ENCODE measurements around the gene EIF4E1B.

The EIF4E1B gene

GRCh38 chr5:176663566-176663965, 33.1 kb downstream of the EIF4E1B start:
- Histone ChIP-seq H3K9me3 (replicated peaks in 1 of 11) (no peaks in the 10 kb centered on the region; a peak in 1 of 22 replicates), H3K4me2 (no peak overlapping the region), H4K20me1 (peaks cover 2 to 50% (median 10%) of the 10 kb centered on the region in 11 experiments; a peak in 17 of 22 replicates), H3K27ac (no peak overlapping the region), H3K4me3 (no peak overlapping the region), H3K9ac (no peak overlapping the region), H3K36me3 (no peaks in the 10 kb centered on the region), H3K4me1 (peaks cover 10 to 37% (median 27%) of the 10 kb centered on the region in 10 experiments), H3K27me3 (0 out of 22 replicates have a peak, but pooled peaks cover 0 to 10% (median 0%) of the 10 kb centered on the region in 11 experiments)
- no peak for TF ChIP-seq Cebpa-rat (IDR thresholded peaks at IDR 0.05)

GRCh38 chr5:176664479-176664878, 34.0 kb downstream of the EIF4E1B start:
- H3K27me3 ChIP-seq: 0 out of 22 replicates have a peak, but pooled peaks cover 0 to 10% (median 0%) of the 10 kb centered on the region in 11 experiments
- peaks cover under 1 to 28% (median 18%) of the 10 kb centered on the region in 10 experiments for H3K4me1 ChIP-seq

GRCh38 chr5:176664886-176665285, 34.4 kb downstream of the EIF4E1B start:
- H3K27me3 ChIP-seq: 0 out of 22 replicates have a peak, but pooled peaks cover 0 to 10% (median 0%) of the 10 kb centered on the region in 11 experiments
- peaks cover 0 to 26% (median 16%) of the 10 kb centered on the region in 10 experiments; a peak in 16 of 20 replicates for H3K4me1 ChIP-seq
- no peak overlapping the region for H3K27ac ChIP-seq
- H3K9me3 ChIP-seq (replicated peaks in 1 of 11): no peaks in the 10 kb centered on the region; a peak in 1 of 22 replicates
- H3K4me2 ChIP-seq: no peak overlapping the region
- H3K9ac ChIP-seq: no peak overlapping the region
- peaks cover 0 to 44% (median 7%) of the 10 kb centered on the region in 11 experiments; a peak in 12 of 22 replicates for H4K20me1 ChIP-seq
- H3K4me3 ChIP-seq: no peak overlapping the region
- TF ChIP-seq Cebpa-rat (IDR thresholded peaks at IDR 0.05): no peak
- no peaks in the 10 kb centered on the region for H3K36me3 ChIP-seq

More at GRCh38 chr5:176664479-176664878, 34.0 kb downstream of the EIF4E1B start:
- no peak overlapping the region for H3K27ac ChIP-seq
- no peak for TF ChIP-seq Cebpa-rat (IDR thresholded peaks at IDR 0.05)
- no peaks in the 10 kb centered on the region for H3K36me3 ChIP-seq
- no peak overlapping the region for H3K4me2 ChIP-seq
- no peaks in the 10 kb centered on the region; a peak in 1 of 22 replicates for H3K9me3 ChIP-seq (replicated peaks in 1 of 11)
- H3K9ac ChIP-seq: no peak overlapping the region
- no peak overlapping the region for H3K4me3 ChIP-seq
- peaks cover 0 to 41% (median 7%) of the 10 kb centered on the region in 11 experiments; a peak in 15 of 22 replicates for H4K20me1 ChIP-seq

- H4K20me1 ChIP-seq: peaks cover 0 to 44% (median 2%) of the 10 kb centered on the region in 11 experiments; a peak in 12 of 22 replicates
- no peak overlapping the region for H3K27ac ChIP-seq
- no peak overlapping the region for H3K9ac ChIP-seq
- no peak for TF ChIP-seq Cebpa-rat (IDR thresholded peaks at IDR 0.05)
- H3K4me3 ChIP-seq: no peak overlapping the region
- H3K27me3 ChIP-seq: 0 out of 22 replicates have a peak, but pooled peaks cover 0 to 10% (median 0%) of the 10 kb centered on the region in 11 experiments
- no peak overlapping the region for H3K4me2 ChIP-seq
- H3K36me3 ChIP-seq: no peaks in the 10 kb centered on the region
- no peaks in the 10 kb centered on the region; a peak in 1 of 22 replicates for H3K9me3 ChIP-seq (replicated peaks in 1 of 11)
- peaks cover 0 to 21% (median 13%) of the 10 kb centered on the region in 10 experiments; a peak in 16 of 20 replicates for H3K4me1 ChIP-seq
Observed at GRCh38 chr5:176665517-176665916, 35.0 kb downstream of the EIF4E1B start.

- Histone ChIP-seq H3K4me3 (no peak overlapping the region), H3K27me3 (0 out of 22 replicates have a peak, but pooled peaks cover 0 to 10% (median 0%) of the 10 kb centered on the region in 11 experiments), H3K36me3 (no peaks in the 10 kb centered on the region), H3K9ac (no peak overlapping the region), H3K9me3 (replicated peaks in 1 of 11) (no peaks in the 10 kb centered on the region; a peak in 1 of 22 replicates), H3K4me1 (no peaks in the 10 kb centered on the region), H3K4me2 (no peak overlapping the region), H3K27ac (no peak overlapping the region), H4K20me1 (peaks cover 0 to 33% (median 0%) of the 10 kb centered on the region in 11 experiments; a peak in 8 of 22 replicates)
- TF ChIP-seq Cebpa-rat (IDR thresholded peaks at IDR 0.05): no peak
Observed at GRCh38 chr5:176667637-176668036, 37.2 kb downstream of the EIF4E1B start.

GRCh38 chr5:176670449-176670848, 40.0 kb downstream of the EIF4E1B start:
- H3K9ac ChIP-seq: no peak overlapping the region
- peaks cover 0 to 32% (median 6%) of the 10 kb centered on the region in 11 experiments; a peak in 10 of 22 replicates for H4K20me1 ChIP-seq
- peaks cover under 1 to 20% (median 18%) of the 10 kb centered on the region in 10 experiments; a peak in 19 of 20 replicates for H3K4me1 ChIP-seq
- H3K9me3 ChIP-seq (replicated peaks in 1 of 11): no peaks in the 10 kb centered on the region; a peak in 1 of 22 replicates
- H3K36me3 ChIP-seq: no peaks in the 10 kb centered on the region
- no peak overlapping the region for H3K4me2 ChIP-seq
- no peak overlapping the region for H3K4me3 ChIP-seq
- peaks cover 0 to 10% (median 0%) of the 10 kb centered on the region in 11 experiments; a peak in 5 of 22 replicates for H3K27me3 ChIP-seq
- H3K27ac ChIP-seq: no peak overlapping the region
- TF ChIP-seq Cebpa-rat (IDR thresholded peaks at IDR 0.05): no peak

- Histone ChIP-seq H3K4me2 (no peak overlapping the region), H3K9me3 (replicated peaks in 1 of 11) (no peaks in the 10 kb centered on the region; a peak in 1 of 22 replicates), H3K9ac (no peak overlapping the region), H3K27me3 (peaks cover 0 to 10% (median 0%) of the 10 kb centered on the region in 11 experiments; a peak in 5 of 22 replicates), H4K20me1 (peaks cover 0 to 32% (median 7%) of the 10 kb centered on the region in 11 experiments; a peak in 13 of 22 replicates), H3K36me3 (no peaks in the 10 kb centered on the region), H3K4me3 (no peak overlapping the region), H3K27ac (no peak overlapping the region), H3K4me1 (peaks cover 10 to 29% (median 28%) of the 10 kb centered on the region in 10 experiments)
- TF ChIP-seq Cebpa-rat (IDR thresholded peaks at IDR 0.05): no peak
Observed at GRCh38 chr5:176671399-176671798, 40.9 kb downstream of the EIF4E1B start.

- H3K4me3 ChIP-seq: no peak overlapping the region
- no peak overlapping the region for H3K27ac ChIP-seq
- H3K36me3 ChIP-seq: no peaks in the 10 kb centered on the region
- no peaks in the 10 kb centered on the region; a peak in 1 of 22 replicates for H3K9me3 ChIP-seq (replicated peaks in 1 of 11)
- no peak overlapping the region for H3K4me2 ChIP-seq
- no peak overlapping the region for H3K9ac ChIP-seq
- H4K20me1 ChIP-seq: peaks cover 0 to 37% (median 11%) of the 10 kb centered on the region in 11 experiments; a peak in 13 of 22 replicates
- peaks cover 17 to 36% (median 35%) of the 10 kb centered on the region in 10 experiments for H3K4me1 ChIP-seq
- H3K27me3 ChIP-seq: peaks cover 0 to 10% (median 0%) of the 10 kb centered on the region in 11 experiments; a peak in 5 of 22 replicates
- TF ChIP-seq Cebpa-rat (IDR thresholded peaks at IDR 0.05): no peak
Observed at GRCh38 chr5:176671890-176672747, 41.6 kb downstream of the EIF4E1B start.

Data from BLaER1 treated with 17β-estradiol and CSF1 and Interleukin-3, amounts not matched to agents 10 nM and 100 nM (cell line).